Breast epithelium (tissue), 4 donors: ENCODE data around the gene CDH13. TPM values are rescaled to one million over a fixed set of nuclear protein-coding genes. Genes with fewer than 3 reads are reported as not detected.
A peak's percentile ranks its signal among the peaks of the same experiment; 100 is the strongest.

Experiments used
- DNase-seq, 2 donors: peaks; one replicate each; pipeline ENCODE4 v3.0.0-alpha.2; 2019; ENCODE audit warnings: low spot score in 2 of 2
- H3K27ac ChIP-seq, 2 donors: fragments of 200-600 bp; sonication (generic) in 1 of 2; one replicate each; pipeline ENCODE4 v1.5.1; 2016 to 2019; ENCODE audit warnings: mild to moderate bottlenecking in 1 of 2
- H3K27me3 ChIP-seq, 2 donors: fragments of 200-600 bp; sonication (generic) in 1 of 2; one replicate each; pipeline versions ENCODE4 v1.5.1 to v1.6.0; 2017 to 2019; ENCODE audit warnings: control low read depth in 1 of 2, mild to moderate bottlenecking in 1 of 2
- H3K36me3 ChIP-seq: fragments of 200-600 bp; one replicate; pipeline ENCODE4 v1.5.1; 2019
- H3K4me1 ChIP-seq, 2 donors: fragments of 200-600 bp; sonication (generic); one replicate each; pipeline ENCODE4 v1.5.1; 2016 to 2019; ENCODE audit warnings: control low read depth in 1 of 2
- H3K4me3 ChIP-seq, 3 donors: fragments of 200-600 bp; sonication (generic); 1 replicate in 2 of 3; 2 replicates in 1 of 3; pipeline ENCODE4 v1.5.1; 2016 to 2019; ENCODE audit warnings: mild to moderate bottlenecking in 3 of 3, moderate library complexity in 2 of 3
- H3K9me3 ChIP-seq, 2 donors: fragments of 200-600 bp; sonication (generic) in 1 of 2; one replicate each; pipeline ENCODE4 v1.5.1; 2016 to 2019; ENCODE audit warnings: control low read depth in 1 of 2
- POLR2A ChIP-seq: fragments of 450-650 bp; IDR thresholded peaks from one replicate; pipeline ENCODE4 v1.6.1; 2016; ENCODE audit warnings: antibody characterized with exemption, mild to moderate bottlenecking, moderate library complexity
- POLR2AphosphoS5 ChIP-seq, 3 donors: sonication (generic); formaldehyde crosslinking; IDR thresholded peaks; one replicate each; pipeline ENCODE4 v1.6.1; 2017; ENCODE audit warnings: antibody characterized with exemption in 3 of 3
- intact Hi-C: fragments of 100-400 bp; cut with DNase I; formaldehyde crosslinking; loops from one replicate; pipeline ENCODE4 v1.15.1; 2023; ENCODE audit warnings: low total_unique reads
- total RNA-seq, 3 donors: library from RNA; depleted of rRNA; stranded (reverse); fragments of >200 nt; gene quantifications; one replicate each; pipeline ENCODE4 v1.1.0, GENCODE V29; 2016
- TF ChIP-seq, protein P1 (sequence below), 3 donors: fragments of 450-650 bp; IDR thresholded peaks; one replicate each; pipeline ENCODE4 v1.5.1; 2016 to 2017; ENCODE audit warnings: antibody characterized with exemption in 3 of 3, mild to moderate bottlenecking in 3 of 3, moderate library complexity in 3 of 3

The CDH13 gene
- 10 to 100 TPM in 2 of 3 donors, 1 to 10 TPM in 1; 6.0 to 13.1 (median 11.5) TPM for total RNA-seq

DNA sequence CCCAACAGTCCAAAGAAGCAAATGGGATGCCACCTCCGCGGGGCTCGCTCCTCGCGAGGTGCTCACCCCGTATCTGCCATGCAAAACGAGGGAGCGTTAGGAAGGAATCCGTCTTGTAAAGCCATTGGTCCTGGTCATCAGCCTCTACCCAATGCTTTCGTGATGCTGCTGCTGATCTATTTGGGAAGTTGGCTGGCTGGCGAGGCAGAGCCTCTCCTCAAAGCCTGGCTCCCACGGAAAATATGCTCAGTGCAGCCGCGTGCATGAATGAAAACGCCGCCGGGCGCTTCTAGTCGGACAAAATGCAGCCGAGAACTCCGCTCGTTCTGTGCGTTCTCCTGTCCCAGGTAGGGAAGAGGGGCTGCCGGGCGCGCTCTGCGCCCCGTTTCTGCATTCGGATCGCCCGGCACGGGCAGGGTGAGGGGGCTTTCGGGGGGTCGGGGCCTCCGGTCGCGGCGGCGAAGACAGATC is at the start of gene CDH13:
TSS of gene CDH13 (plus strand) at position 179 of the 471 bp plus-strand sequence.
- Histone ChIP-seq H3K4me3 (peak within 1 kb of the TSS; percentile 53 to 72 (median 61)), H3K27me3 (peaks cover 0 to 46% of the 10 kb centered on the region in 2 donors), H3K27ac (peak within 1 kb of the TSS; percentile 52 to 55), H3K4me1 (no peaks in the 10 kb centered on the region), H3K36me3 (no peaks in the 10 kb centered on the region), H3K9me3 (no peaks in the 10 kb centered on the region)
- peak in 1 of 2 donors; percentile 21 for DNase-seq
- no peak for TF ChIP-seq POLR2AphosphoS5 (IDR thresholded peaks at IDR 0.05)
- TF ChIP-seq POLR2A: no peak
- TF ChIP-seq, protein P1, sequence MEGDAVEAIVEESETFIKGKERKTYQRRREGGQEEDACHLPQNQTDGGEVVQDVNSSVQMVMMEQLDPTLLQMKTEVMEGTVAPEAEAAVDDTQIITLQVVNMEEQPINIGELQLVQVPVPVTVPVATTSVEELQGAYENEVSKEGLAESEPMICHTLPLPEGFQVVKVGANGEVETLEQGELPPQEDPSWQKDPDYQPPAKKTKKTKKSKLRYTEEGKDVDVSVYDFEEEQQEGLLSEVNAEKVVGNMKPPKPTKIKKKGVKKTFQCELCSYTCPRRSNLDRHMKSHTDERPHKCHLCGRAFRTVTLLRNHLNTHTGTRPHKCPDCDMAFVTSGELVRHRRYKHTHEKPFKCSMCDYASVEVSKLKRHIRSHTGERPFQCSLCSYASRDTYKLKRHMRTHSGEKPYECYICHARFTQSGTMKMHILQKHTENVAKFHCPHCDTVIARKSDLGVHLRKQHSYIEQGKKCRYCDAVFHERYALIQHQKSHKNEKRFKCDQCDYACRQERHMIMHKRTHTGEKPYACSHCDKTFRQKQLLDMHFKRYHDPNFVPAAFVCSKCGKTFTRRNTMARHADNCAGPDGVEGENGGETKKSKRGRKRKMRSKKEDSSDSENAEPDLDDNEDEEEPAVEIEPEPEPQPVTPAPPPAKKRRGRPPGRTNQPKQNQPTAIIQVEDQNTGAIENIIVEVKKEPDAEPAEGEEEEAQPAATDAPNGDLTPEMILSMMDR (IDR thresholded peaks at IDR 0.05): no peak
- intact Hi-C loops: no loop called here

DNA sequence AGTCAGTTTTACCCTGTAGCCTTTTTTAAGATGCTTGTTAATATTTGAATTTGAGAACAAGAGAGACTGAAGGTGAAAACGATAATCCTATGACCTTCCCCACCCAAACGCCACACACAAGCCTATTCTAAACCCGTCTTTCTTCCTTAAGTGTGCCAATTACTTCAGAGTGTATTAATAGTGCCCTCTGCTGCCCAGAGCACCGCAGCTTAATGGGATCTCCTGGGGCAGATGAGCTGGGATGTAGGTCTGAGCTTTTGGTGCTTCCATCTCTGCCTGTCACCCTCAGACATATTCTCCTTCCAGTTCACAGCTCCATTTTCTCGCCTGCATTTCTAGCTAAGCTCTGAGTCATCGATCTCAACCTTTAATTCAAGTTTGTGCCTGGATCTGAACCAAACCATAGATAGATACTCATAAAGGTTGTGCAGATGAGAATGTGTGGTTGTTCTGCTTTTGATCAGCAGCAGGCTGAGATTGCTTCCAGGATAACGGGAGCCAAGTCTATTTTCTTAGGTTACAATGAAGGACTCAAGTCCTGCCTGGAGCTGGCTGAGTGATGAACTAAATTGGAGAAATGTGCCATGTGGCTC is 46.4 kb upstream of the CDH13 start:
- intact Hi-C loops: no loop called here
- H3K36me3 ChIP-seq: no peaks in the 10 kb centered on the region
- H3K4me1 ChIP-seq: no peaks in the 10 kb centered on the region
- no peak for TF ChIP-seq POLR2AphosphoS5 (IDR thresholded peaks at IDR 0.05)
- TF ChIP-seq, protein P1 (IDR thresholded peaks at IDR 0.05): peak in 1 of 3 donors; percentile 23
- no peak overlapping the region for H3K27ac ChIP-seq
- H3K4me3 ChIP-seq: no peak overlapping the region
- H3K27me3 ChIP-seq: no peaks in the 10 kb centered on the region
- H3K9me3 ChIP-seq: no peaks in the 10 kb centered on the region
- DNase-seq: no peak

DNA sequence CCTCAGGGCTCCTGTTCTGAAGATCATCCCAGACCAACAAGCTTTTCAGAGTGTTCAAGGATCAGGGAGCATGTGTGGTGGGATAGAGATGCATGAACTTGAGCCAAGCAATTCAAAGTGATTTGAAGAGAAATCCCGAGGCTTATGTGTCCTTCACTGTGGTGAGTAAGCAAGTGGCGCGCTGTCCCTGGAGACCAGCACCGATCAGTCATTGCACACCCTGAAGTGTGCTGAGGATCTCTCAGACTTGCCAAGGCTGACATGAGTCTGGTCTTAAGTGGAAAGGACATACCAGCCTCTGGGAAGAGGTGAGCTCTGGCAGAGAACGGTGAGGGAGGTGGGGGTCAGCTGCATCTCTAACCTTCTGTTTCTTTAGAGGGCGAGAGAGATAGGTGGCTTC is 43.8 kb upstream of the CDH13 start:
- no peak for DNase-seq
- Histone ChIP-seq H3K4me1 (no peaks in the 10 kb centered on the region), H3K27ac (no peak overlapping the region), H3K4me3 (no peak overlapping the region), H3K36me3 (no peaks in the 10 kb centered on the region), H3K9me3 (no peaks in the 10 kb centered on the region), H3K27me3 (no peaks in the 10 kb centered on the region)
- TF ChIP-seq, protein P1 (IDR thresholded peaks at IDR 0.05): no peak
- TF ChIP-seq POLR2AphosphoS5 (IDR thresholded peaks at IDR 0.05): no peak
- TF ChIP-seq POLR2A: no peak
- intact Hi-C loops: no loop called here

DNA sequence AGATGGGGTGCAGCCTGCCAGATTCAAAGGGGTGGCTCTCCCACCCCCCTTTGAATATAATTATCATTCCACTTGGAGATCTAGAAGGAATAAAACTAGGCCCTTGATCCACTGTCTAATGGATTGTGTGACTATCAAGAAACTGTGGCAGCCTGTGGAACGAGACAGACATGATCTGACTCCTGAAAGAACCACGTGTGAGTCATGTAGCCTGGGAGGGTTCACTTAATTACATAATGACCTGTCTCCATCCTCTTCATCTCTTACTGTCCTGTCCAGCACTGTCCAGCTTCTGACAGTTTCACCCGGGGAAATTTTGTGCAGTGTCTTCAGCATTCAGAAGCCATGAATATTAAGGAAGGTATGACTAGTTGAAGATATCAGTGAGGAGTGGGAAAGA is 43.3 kb upstream of the CDH13 start:
- TF ChIP-seq POLR2AphosphoS5 (IDR thresholded peaks at IDR 0.05) (no peak), POLR2A (no peak)
- TF ChIP-seq, protein P1 (IDR thresholded peaks at IDR 0.05): no peak
- H3K27me3 ChIP-seq: no peaks in the 10 kb centered on the region
- no peak overlapping the region for H3K4me3 ChIP-seq
- no peaks in the 10 kb centered on the region for H3K36me3 ChIP-seq
- no peak overlapping the region for H3K27ac ChIP-seq
- intact Hi-C loops: no loop called here
- no peak for DNase-seq
- H3K4me1 ChIP-seq: no peaks in the 10 kb centered on the region
- no peaks in the 10 kb centered on the region for H3K9me3 ChIP-seq

DNA sequence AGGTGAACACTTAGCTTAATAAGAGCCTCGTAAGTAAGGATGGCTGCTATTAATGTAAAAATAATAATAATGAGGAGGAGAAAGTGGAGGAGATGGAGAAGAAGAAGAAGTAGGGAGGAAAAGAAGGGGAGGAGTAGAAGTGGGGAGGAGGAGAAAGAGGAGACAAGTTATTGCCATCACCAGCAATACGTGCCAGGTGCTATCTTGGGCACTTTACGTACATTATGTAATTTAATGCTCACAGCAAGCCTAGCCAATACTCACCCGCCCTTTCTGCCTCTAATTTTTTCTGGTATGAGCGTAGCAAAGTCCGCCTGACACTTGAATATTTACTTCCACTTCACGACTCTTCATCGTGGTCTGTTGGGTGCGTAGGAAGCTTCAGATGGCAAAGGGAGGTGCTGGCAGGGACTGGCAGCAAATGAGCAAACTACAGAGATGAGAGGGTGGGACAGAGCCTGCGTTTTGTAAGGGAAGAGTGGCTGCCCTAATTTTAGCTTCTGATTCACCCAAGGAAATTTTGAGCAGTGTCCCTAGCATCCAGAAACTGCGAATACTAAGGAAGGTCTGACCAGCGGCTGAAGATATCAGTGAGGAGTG is 42.1 kb upstream of the CDH13 start:
- DNase-seq: no peak
- Histone ChIP-seq H3K27ac (no peak overlapping the region), H3K27me3 (no peaks in the 10 kb centered on the region), H3K36me3 (no peaks in the 10 kb centered on the region), H3K4me1 (no peaks in the 10 kb centered on the region), H3K4me3 (no peak overlapping the region), H3K9me3 (no peaks in the 10 kb centered on the region)
- no peak for TF ChIP-seq POLR2AphosphoS5 (IDR thresholded peaks at IDR 0.05)
- TF ChIP-seq, protein P1 (IDR thresholded peaks at IDR 0.05): no peak
- no peak for TF ChIP-seq POLR2A
- intact Hi-C loops: no loop called here
